Measurements from ENCODE around the gene TIPARP. TPM values are rescaled to one million over a fixed set of nuclear protein-coding genes. Genes with fewer than 3 reads are reported as not detected.

TIPARP gene
- total and polyA plus RNA-seq, 2 of the 13 experiments (the other 11 are each of a cell fraction or from before 2014, with no cell fraction given) = 7.3 to 19.7 TPM

GRCh38 chr3:156728267-156728985 lies 54.0 kb downstream of the TIPARP start (continued):
- 0 out of 2 replicates have a peak, but pooled peaks have one; percentile 22 for TF ChIP-seq ZFP82 (CRISPR knock-in tag; IDR thresholded peaks at IDR 0.05; ENCODE audit: borderline replicate concordance)
- TF ChIP-seq ELF3 (CRISPR knock-in tag; IDR thresholded peaks at IDR 0.05) = peak; percentile 62
- TF ChIP-seq SRSF1 (optimal IDR thresholded peaks at IDR 0.05; ENCODE audit: low read depth, low read length) = no peak
- TF ChIP-seq MTA1 (CRISPR knock-in tag; IDR thresholded peaks at IDR 0.05; ENCODE audit: borderline replicate concordance) = no peak
- 0 out of 2 replicates have a peak, but pooled peaks have one; percentile 35 for TF ChIP-seq NR2F2 (IDR thresholded peaks at IDR 0.05; ENCODE audit: borderline replicate concordance, low read depth)
- no peak for TF ChIP-seq ELF4 (CRISPR knock-in tag; IDR thresholded peaks at IDR 0.05; ENCODE audit: borderline replicate concordance)
- TF ChIP-seq, protein P1, sequence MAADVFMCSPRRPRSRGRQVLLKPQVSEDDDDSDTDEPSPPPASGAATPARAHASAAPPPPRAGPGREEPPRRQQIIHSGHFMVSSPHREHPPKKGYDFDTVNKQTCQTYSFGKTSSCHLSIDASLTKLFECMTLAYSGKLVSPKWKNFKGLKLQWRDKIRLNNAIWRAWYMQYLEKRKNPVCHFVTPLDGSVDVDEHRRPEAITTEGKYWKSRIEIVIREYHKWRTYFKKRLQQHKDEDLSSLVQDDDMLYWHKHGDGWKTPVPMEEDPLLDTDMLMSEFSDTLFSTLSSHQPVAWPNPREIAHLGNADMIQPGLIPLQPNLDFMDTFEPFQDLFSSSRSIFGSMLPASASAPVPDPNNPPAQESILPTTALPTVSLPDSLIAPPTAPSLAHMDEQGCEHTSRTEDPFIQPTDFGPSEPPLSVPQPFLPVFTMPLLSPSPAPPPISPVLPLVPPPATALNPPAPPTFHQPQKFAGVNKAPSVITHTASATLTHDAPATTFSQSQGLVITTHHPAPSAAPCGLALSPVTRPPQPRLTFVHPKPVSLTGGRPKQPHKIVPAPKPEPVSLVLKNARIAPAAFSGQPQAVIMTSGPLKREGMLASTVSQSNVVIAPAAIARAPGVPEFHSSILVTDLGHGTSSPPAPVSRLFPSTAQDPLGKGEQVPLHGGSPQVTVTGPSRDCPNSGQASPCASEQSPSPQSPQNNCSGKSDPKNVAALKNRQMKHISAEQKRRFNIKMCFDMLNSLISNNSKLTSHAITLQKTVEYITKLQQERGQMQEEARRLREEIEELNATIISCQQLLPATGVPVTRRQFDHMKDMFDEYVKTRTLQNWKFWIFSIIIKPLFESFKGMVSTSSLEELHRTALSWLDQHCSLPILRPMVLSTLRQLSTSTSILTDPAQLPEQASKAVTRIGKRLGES (CRISPR knock-in tag; IDR thresholded peaks at IDR 0.05; ENCODE audit: borderline replicate concordance) = no peak
- TF ChIP-seq, protein P2, sequence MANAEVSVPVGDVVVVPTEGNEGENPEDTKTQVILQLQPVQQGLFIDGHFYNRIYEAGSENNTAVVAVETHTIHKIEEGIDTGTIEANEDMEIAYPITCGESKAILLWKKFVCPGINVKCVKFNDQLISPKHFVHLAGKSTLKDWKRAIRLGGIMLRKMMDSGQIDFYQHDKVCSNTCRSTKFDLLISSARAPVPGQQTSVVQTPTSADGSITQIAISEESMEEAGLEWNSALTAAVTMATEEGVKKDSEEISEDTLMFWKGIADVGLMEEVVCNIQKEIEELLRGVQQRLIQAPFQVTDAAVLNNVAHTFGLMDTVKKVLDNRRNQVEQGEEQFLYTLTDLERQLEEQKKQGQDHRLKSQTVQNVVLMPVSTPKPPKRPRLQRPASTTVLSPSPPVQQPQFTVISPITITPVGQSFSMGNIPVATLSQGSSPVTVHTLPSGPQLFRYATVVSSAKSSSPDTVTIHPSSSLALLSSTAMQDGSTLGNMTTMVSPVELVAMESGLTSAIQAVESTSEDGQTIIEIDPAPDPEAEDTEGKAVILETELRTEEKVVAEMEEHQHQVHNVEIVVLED (CRISPR knock-in tag; IDR thresholded peaks at IDR 0.05; ENCODE audit: borderline replicate concordance) = no peak
- TF ChIP-seq ZNF446 (CRISPR knock-in tag; IDR thresholded peaks at IDR 0.05) = no peak
- no peak for TF ChIP-seq SMARCE1 (IDR thresholded peaks at IDR 0.05; ENCODE audit: borderline replicate concordance)
- TF ChIP-seq ZNF17 (CRISPR knock-in tag; IDR thresholded peaks at IDR 0.05) = no peak
- no peak for TF ChIP-seq ETV6 (CRISPR knock-in tag; conservative IDR thresholded peaks at IDR 0.05)
- no peak for TF ChIP-seq TCF7L2 (IDR thresholded peaks at IDR 0.05; ENCODE audit: low read depth, low read length)
- no peak for TF ChIP-seq AGO2 (optimal IDR thresholded peaks at IDR 0.05; ENCODE audit: low read depth, low read length)
- TF ChIP-seq HDAC6 (IDR thresholded peaks at IDR 0.05; ENCODE audit: low read depth, low read length) = no peak
- peak; percentile 89; the same call in 1 of the 3 replicates for TF ChIP-seq MXI1 (IDR thresholded peaks at IDR 0.05; ENCODE audit: borderline replicate concordance, low read depth, low read length)
- TF ChIP-seq, protein P3, sequence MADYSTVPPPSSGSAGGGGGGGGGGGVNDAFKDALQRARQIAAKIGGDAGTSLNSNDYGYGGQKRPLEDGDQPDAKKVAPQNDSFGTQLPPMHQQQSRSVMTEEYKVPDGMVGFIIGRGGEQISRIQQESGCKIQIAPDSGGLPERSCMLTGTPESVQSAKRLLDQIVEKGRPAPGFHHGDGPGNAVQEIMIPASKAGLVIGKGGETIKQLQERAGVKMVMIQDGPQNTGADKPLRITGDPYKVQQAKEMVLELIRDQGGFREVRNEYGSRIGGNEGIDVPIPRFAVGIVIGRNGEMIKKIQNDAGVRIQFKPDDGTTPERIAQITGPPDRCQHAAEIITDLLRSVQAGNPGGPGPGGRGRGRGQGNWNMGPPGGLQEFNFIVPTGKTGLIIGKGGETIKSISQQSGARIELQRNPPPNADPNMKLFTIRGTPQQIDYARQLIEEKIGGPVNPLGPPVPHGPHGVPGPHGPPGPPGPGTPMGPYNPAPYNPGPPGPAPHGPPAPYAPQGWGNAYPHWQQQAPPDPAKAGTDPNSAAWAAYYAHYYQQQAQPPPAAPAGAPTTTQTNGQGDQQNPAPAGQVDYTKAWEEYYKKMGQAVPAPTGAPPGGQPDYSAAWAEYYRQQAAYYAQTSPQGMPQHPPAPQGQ (CRISPR knock-in tag; IDR thresholded peaks at IDR 0.05; ENCODE audit: borderline replicate concordance) = no peak
- no peak for TF ChIP-seq EZH2 (conservative IDR thresholded peaks at IDR 0.05; ENCODE audit: low read depth, low read length)
- no peak for TF ChIP-seq ZFYVE20 (CRISPR knock-in tag; IDR thresholded peaks at IDR 0.05; ENCODE audit: borderline replicate concordance, low read depth)
- no peak for TF ChIP-seq RBM22 (optimal IDR thresholded peaks at IDR 0.05; ENCODE audit: low read length)
- TF ChIP-seq ZNF333 (CRISPR knock-in tag; IDR thresholded peaks at IDR 0.05; ENCODE audit: borderline replicate concordance) = no peak
- TF ChIP-seq NCOA2 (CRISPR knock-in tag; IDR thresholded peaks at IDR 0.05) = peak; percentile 69
- TF ChIP-seq JARID2 (CRISPR knock-in tag; IDR thresholded peaks at IDR 0.05; ENCODE audit: insufficient replicate concordance) = no peak
